HEK293T (cell line): ENCODE data around the gene PACRG.

ENCODE experiments used
- CTCF ChIA-PET: fragments of 350-600 bp; formaldehyde crosslinking; extraction: SDS; loops from one replicate; lab custom pipeline; 2021; ENCODE audit warnings: antibody characterized with exemption, inconsistent platforms; lab: Yijun Ruan, JAX
- POLR2A ChIA-PET: fragments of 350-600 bp; formaldehyde crosslinking; extraction: SDS; loops from one replicate; lab custom pipeline; 2020; ENCODE audit warnings: antibody characterized with exemption, inconsistent platforms; lab: Yijun Ruan, JAX
- DNase-seq: peaks from one replicate; pipeline ENCODE4 v3.0.0; 2012; ENCODE audit warnings: mixed read lengths; ENCODE audit errors: extremely low spot score
- ARNT ChIP-seq: fragments of 450-650 bp; IDR thresholded peaks from 2 replicates; pipeline ENCODE4 v1.6.1; 2017; ENCODE audit warnings: mild to moderate bottlenecking
- BHLHE40 ChIP-seq: fragments of 450-650 bp; IDR thresholded peaks from 2 replicates; pipeline ENCODE4 v1.6.1; 2016; ENCODE audit warnings: mild to moderate bottlenecking, moderate library complexity, borderline replicate concordance
- CTBP1 ChIP-seq: fragments of 450-650 bp; IDR thresholded peaks from 2 replicates; pipeline ENCODE4 v1.6.1; 2016; ENCODE audit warnings: borderline replicate concordance
- ELF4 ChIP-seq: fragments of 450-650 bp; IDR thresholded peaks from 2 replicates; pipeline ENCODE4 v1.6.1; 2017; ENCODE audit warnings: antibody characterized with exemption
- FOXA1 ChIP-seq: fragments of 450-650 bp; IDR thresholded peaks from 2 replicates; pipeline ENCODE4 v1.6.1; 2016; ENCODE audit warnings: mild to moderate bottlenecking
- FOXK2 ChIP-seq: fragments of 450-650 bp; IDR thresholded peaks from 2 replicates; pipeline ENCODE4 v1.6.1; 2016; ENCODE audit warnings: mild to moderate bottlenecking
- FOXM1 ChIP-seq: fragments of 450-650 bp; IDR thresholded peaks from 2 replicates; pipeline ENCODE4 v1.6.1; 2017; ENCODE audit warnings: mild to moderate bottlenecking, borderline replicate concordance
- HDGF ChIP-seq: fragments of 450-650 bp; IDR thresholded peaks from 2 replicates; pipeline ENCODE4 v1.6.1; 2017; ENCODE audit warnings: antibody characterized with exemption, borderline replicate concordance
- L3MBTL2 ChIP-seq: fragments of 450-650 bp; conservative IDR thresholded peaks from 2 replicates; pipeline ENCODE4 v1.6.1; 2016; ENCODE audit warnings: mild to moderate bottlenecking
- LEF1 ChIP-seq: fragments of 450-650 bp; IDR thresholded peaks from 2 replicates; pipeline ENCODE4 v1.6.1; 2017; ENCODE audit warnings: mild to moderate bottlenecking, borderline replicate concordance
- NFRKB ChIP-seq: fragments of 450-650 bp; IDR thresholded peaks from 2 replicates; pipeline ENCODE4 v1.6.1; 2016; ENCODE audit warnings: mild to moderate bottlenecking, moderate library complexity
- PKNOX1 ChIP-seq: fragments of 450-650 bp; IDR thresholded peaks from 2 replicates; pipeline ENCODE4 v1.6.1; 2016
- SP1 ChIP-seq: fragments of 450-650 bp; IDR thresholded peaks from 2 replicates; pipeline ENCODE4 v1.6.1; 2017
- SUZ12 ChIP-seq: fragments of 450-650 bp; IDR thresholded peaks from 2 replicates; pipeline ENCODE4 v1.6.1; 2016; ENCODE audit warnings: mild to moderate bottlenecking
- TARDBP ChIP-seq: fragments of 450-650 bp; IDR thresholded peaks from 2 replicates; pipeline ENCODE4 v1.6.1; 2016
- ZNF384 ChIP-seq: fragments of 450-650 bp; IDR thresholded peaks from 2 replicates; pipeline ENCODE4 v1.6.1; 2016

Gene PACRG

GRCh38 chr6:163324326-163324687 is 596.5 kb downstream of the PACRG start:
- DNase-seq: no peak
- ChIA-PET CTCF (interaction anchor here (0.7 to 1.2 kb wide), 2 partner anchors 10 to 467 kb away, joined by 3 to 4 read pairs; no protein-coding TSS in a partner anchor), POLR2A (no interaction called here)

GRCh38 chr6:163324688-163325389 is 597.1 kb downstream of the PACRG start:
- TF ChIP-seq NFRKB: no peak
- TF ChIP-seq SUZ12: no peak
- no peak for TF ChIP-seq ELF4
- TF ChIP-seq FOXA1: no peak
- TF ChIP-seq PKNOX1: no peak
- no peak for TF ChIP-seq CTBP1
- no peak for TF ChIP-seq TARDBP
- TF ChIP-seq ARNT: no peak
- no peak for TF ChIP-seq LEF1
- no peak for TF ChIP-seq L3MBTL2
- TF ChIP-seq ZNF384: no peak
- TF ChIP-seq FOXM1: no peak
- TF ChIP-seq HDGF: no peak
- no peak for TF ChIP-seq FOXK2
- TF ChIP-seq SP1: no peak
- ChIA-PET POLR2A (no interaction called here), CTCF (interaction anchor here (0.7 to 1.2 kb wide), 2 partner anchors 10 to 468 kb away, joined by 3 to 4 read pairs; no protein-coding TSS in a partner anchor)
- DNase-seq: no peak

More at GRCh38 chr6:163324326-163324687, 596.5 kb downstream of the PACRG start:
- TF ChIP-seq BHLHE40 (no peak), NFRKB (no peak), L3MBTL2 (no peak)

- no peak for TF ChIP-seq CTBP1
- no peak for TF ChIP-seq SUZ12
- no peak for TF ChIP-seq FOXA1
- TF ChIP-seq NFRKB: no peak
- no peak for TF ChIP-seq ELF4
- no peak for TF ChIP-seq HDGF
- TF ChIP-seq BHLHE40: no peak
- no peak for TF ChIP-seq TARDBP
- no peak for TF ChIP-seq L3MBTL2
- no peak for TF ChIP-seq FOXM1
- ChIA-PET POLR2A (no interaction called here), CTCF (no interaction called here)
- no peak for DNase-seq
These were observed 597.6 kb downstream of the PACRG start for GRCh38 chr6:163325390-163325784.

- ChIA-PET CTCF (no interaction called here), POLR2A (no interaction called here)
- no peak for DNase-seq
- TF ChIP-seq ELF4 (no peak), CTBP1 (no peak), BHLHE40 (no peak)
These were observed 599.5 kb downstream of the PACRG start for GRCh38 chr6:163327165-163327880.

- TF ChIP-seq TARDBP: no peak
- TF ChIP-seq PKNOX1: no peak
- no peak for TF ChIP-seq L3MBTL2
- TF ChIP-seq ELF4: no peak
- no peak for TF ChIP-seq CTBP1
- TF ChIP-seq FOXA1: no peak
- TF ChIP-seq HDGF: no peak
- TF ChIP-seq ARNT: no peak
- no peak for TF ChIP-seq LEF1
- no peak for TF ChIP-seq SUZ12
- TF ChIP-seq BHLHE40: no peak
- TF ChIP-seq FOXM1: no peak
- ChIA-PET POLR2A (no interaction called here), CTCF (no interaction called here)
These were observed 600.1 kb downstream of the PACRG start for GRCh38 chr6:163327921-163328320.

GRCh38 chr6:163328411-163328810 is 600.6 kb downstream of the PACRG start:
- POLR2A ChIA-PET: no interaction called here
- TF ChIP-seq SUZ12 (no peak), NFRKB (no peak), FOXM1 (no peak), FOXK2 (no peak), ZNF384 (no peak), PKNOX1 (no peak), CTBP1 (no peak), LEF1 (no peak), ARNT (no peak), SP1 (no peak), BHLHE40 (no peak), TARDBP (no peak), FOXA1 (no peak), L3MBTL2 (no peak), ELF4 (no peak), HDGF (no peak)
- no peak for DNase-seq
- CTCF ChIA-PET: no interaction called here

More at GRCh38 chr6:163327921-163328320, 600.1 kb downstream of the PACRG start:
- DNase-seq: no peak
